Tibial nerve (tissue), 4 donors: ENCODE data around the gene SRBD1. TPM values are rescaled to one million over a fixed set of nuclear protein-coding genes. Genes with fewer than 3 reads are reported as not detected.

Source experiments
- DNase-seq, 2 donors: peaks; one replicate each; pipeline ENCODE4 v3.0.0-alpha.2; 2019; ENCODE audit warnings: low spot score in 2 of 2
- H3K27ac ChIP-seq, 4 donors: fragments of 200-600 bp; sonication (generic) in 3 of 4; one replicate each; pipeline ENCODE4 v1.5.1; 2017 to 2019; ENCODE audit warnings: mild to moderate bottlenecking in 1 of 4
- H3K27me3 ChIP-seq, 2 donors: fragments of 200-600 bp; sonication (generic) in 1 of 2; one replicate each; pipeline versions ENCODE4 v1.5.1 to v1.6.0; 2017 to 2019
- H3K36me3 ChIP-seq, 3 donors: fragments of 200-600 bp; sonication (generic); one replicate each; pipeline ENCODE4 v1.5.1; 2018 to 2019
- H3K4me1 ChIP-seq, 4 donors: fragments of 200-600 bp; sonication (generic) in 3 of 4; one replicate each; pipeline ENCODE4 v1.5.1; 2017 to 2019
- H3K4me3 ChIP-seq, 4 donors: fragments of 200-600 bp; sonication (generic) in 3 of 4; one replicate each; pipeline ENCODE4 v1.5.1; 2017 to 2019; ENCODE audit warnings: mild to moderate bottlenecking in 1 of 4, moderate library complexity in 1 of 4
- H3K9me3 ChIP-seq, 4 donors: fragments of 200-600 bp; sonication (generic) in 3 of 4; one replicate each; pipeline ENCODE4 v1.5.1; 2017 to 2019
- EP300 ChIP-seq, 2 donors: sonication (generic); formaldehyde crosslinking; IDR thresholded peaks; one replicate each; pipeline ENCODE4 v1.6.1; 2017; ENCODE audit warnings: antibody characterized with exemption in 2 of 2, mild to moderate bottlenecking in 1 of 2
- POLR2A ChIP-seq, 2 donors: fragments of 450-650 bp; IDR thresholded peaks; one replicate each; pipeline ENCODE4 v1.6.1; 2017; ENCODE audit warnings: antibody characterized with exemption in 2 of 2, mild to moderate bottlenecking in 2 of 2, moderate library complexity in 2 of 2
- WGBS, 2 donors: methylation state at CpG; one replicate each; pipeline ENCODE4 v1.1.5; 2018; 5-methylcytosine and 5-hydroxymethylcytosine counted together
- total RNA-seq, 4 donors: library from RNA; depleted of rRNA; stranded (reverse); fragments of >200 nt; gene quantifications; one replicate each; pipeline ENCODE4 v1.1.0, GENCODE V29; 2016
- TF ChIP-seq, protein P1 (sequence below), 5 experiments: fragments of 200-600 bp in 3 of 5; fragments of 450-650 bp in 2 of 5; sonication (generic) in 3 of 5; IDR thresholded peaks; one replicate each; pipeline ENCODE4 v1.5.1; 2016 to 2019; ENCODE audit warnings: antibody characterized with exemption in 5 of 5, mild to moderate bottlenecking in 3 of 5, moderate library complexity in 2 of 5

Gene SRBD1
- total RNA-seq, 4 donors from 2014 or later: 14.7 to 36.7 (median 20.8) TPM

DNA sequence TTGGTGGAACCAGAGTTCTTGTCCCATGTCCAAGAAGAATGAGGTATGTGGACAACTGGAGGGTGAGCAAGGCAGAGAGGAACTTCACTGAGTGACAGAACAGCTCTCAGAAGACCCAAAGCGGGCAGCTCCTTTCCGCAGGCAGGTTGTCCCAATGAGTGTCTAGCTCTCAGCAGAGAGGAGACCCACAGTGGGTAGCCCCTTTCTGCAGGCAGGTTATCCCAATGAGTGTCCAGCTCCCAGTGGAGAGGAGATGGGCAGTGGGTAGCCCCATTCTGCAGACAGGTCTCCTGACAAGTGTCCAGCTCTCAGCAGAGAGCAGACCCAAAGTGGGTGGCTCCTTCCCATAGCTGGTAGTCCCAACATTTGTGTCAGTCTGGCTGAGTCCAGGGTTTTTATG is 69.6 kb downstream of the SRBD1 start:
- WGBS, 2 donors: 100% methylated on average over 2 of the region's 2 CpGs
- H3K27me3 ChIP-seq: no peaks in the 10 kb centered on the region
- no peak overlapping the region for H3K4me3 ChIP-seq
- DNase-seq: no peak
- H3K27ac ChIP-seq: no peak overlapping the region
- peaks cover 4 to 86% (median 15%) of the 10 kb centered on the region in 3 donors for H3K36me3 ChIP-seq
- TF ChIP-seq EP300 (IDR thresholded peaks at IDR 0.05) (no peak), POLR2A (IDR thresholded peaks at IDR 0.05) (no peak)
- TF ChIP-seq, protein P1, sequence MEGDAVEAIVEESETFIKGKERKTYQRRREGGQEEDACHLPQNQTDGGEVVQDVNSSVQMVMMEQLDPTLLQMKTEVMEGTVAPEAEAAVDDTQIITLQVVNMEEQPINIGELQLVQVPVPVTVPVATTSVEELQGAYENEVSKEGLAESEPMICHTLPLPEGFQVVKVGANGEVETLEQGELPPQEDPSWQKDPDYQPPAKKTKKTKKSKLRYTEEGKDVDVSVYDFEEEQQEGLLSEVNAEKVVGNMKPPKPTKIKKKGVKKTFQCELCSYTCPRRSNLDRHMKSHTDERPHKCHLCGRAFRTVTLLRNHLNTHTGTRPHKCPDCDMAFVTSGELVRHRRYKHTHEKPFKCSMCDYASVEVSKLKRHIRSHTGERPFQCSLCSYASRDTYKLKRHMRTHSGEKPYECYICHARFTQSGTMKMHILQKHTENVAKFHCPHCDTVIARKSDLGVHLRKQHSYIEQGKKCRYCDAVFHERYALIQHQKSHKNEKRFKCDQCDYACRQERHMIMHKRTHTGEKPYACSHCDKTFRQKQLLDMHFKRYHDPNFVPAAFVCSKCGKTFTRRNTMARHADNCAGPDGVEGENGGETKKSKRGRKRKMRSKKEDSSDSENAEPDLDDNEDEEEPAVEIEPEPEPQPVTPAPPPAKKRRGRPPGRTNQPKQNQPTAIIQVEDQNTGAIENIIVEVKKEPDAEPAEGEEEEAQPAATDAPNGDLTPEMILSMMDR (IDR thresholded peaks at IDR 0.05): no peak
- peaks cover 0 to 13% (median 0%) of the 10 kb centered on the region in 4 donors for H3K9me3 ChIP-seq
- no peaks in the 10 kb centered on the region for H3K4me1 ChIP-seq

DNA sequence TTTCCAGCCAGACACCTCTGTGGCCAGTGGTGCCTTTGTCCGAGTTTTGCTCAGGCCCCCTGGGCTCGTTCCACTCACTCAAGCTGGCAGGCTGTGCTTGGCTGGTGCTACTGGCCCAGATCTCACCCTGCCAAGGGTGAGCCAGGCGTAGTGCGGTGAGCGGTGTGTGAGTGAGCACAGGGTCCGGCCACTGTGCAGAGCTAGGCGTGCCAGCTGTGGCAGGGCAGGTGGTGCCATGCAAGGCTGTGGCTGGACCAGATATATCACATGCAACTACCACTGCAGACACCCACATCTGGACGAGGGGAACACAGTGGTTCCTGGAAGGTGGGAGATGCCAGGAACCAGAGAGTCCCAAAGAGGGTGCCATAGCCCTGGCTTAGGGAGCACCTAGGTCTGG is 70.1 kb downstream of the SRBD1 start:
- WGBS, 2 donors: 97 to 99% methylated on average over 7 to 8 of the region's 8 CpGs
- Histone ChIP-seq H3K27ac (no peak overlapping the region), H3K27me3 (no peaks in the 10 kb centered on the region), H3K9me3 (peaks cover 0 to 13% (median 0%) of the 10 kb centered on the region in 4 donors), H3K36me3 (peaks cover 4 to 82% (median 15%) of the 10 kb centered on the region in 3 donors), H3K4me1 (no peaks in the 10 kb centered on the region), H3K4me3 (no peak overlapping the region)
- TF ChIP-seq POLR2A (IDR thresholded peaks at IDR 0.05): no peak
- TF ChIP-seq, protein P1 (IDR thresholded peaks at IDR 0.05): no peak
- no peak for TF ChIP-seq EP300 (IDR thresholded peaks at IDR 0.05)
- DNase-seq: no peak

DNA sequence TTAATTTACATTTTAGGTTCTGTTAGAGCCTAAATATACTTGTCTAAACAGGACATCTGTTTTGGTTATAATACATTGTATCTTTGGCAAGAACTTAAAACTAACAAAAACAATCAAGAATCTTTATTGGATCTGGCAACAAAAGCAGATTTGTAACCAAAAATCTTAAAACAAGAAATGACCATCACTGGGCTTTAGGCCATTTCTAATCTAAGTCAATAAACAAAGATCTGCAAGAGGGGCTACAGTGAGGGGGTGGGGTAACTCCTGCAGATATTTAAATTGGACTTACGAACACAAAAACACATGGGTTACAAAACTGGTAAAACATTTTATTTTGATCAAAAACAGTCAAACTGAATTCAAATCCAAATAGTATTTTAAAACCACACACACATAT is 77.3 kb downstream of the SRBD1 start:
- no peak overlapping the region for H3K4me3 ChIP-seq
- no peak overlapping the region for H3K27ac ChIP-seq
- peaks cover 0 to 21% (median 0%) of the 10 kb centered on the region in 3 donors for H3K36me3 ChIP-seq
- H3K9me3 ChIP-seq: no peaks in the 10 kb centered on the region
- whole genome bisulfite sequencing, 2 donors: 71 to 73% methylated on average over 1 of the region's 1 CpG
- TF ChIP-seq POLR2A (IDR thresholded peaks at IDR 0.05) (no peak), EP300 (IDR thresholded peaks at IDR 0.05) (no peak)
- TF ChIP-seq, protein P1 (IDR thresholded peaks at IDR 0.05): no peak
- DNase-seq: no peak
- no peaks in the 10 kb centered on the region for H3K4me1 ChIP-seq
- H3K27me3 ChIP-seq: no peaks in the 10 kb centered on the region

DNA sequence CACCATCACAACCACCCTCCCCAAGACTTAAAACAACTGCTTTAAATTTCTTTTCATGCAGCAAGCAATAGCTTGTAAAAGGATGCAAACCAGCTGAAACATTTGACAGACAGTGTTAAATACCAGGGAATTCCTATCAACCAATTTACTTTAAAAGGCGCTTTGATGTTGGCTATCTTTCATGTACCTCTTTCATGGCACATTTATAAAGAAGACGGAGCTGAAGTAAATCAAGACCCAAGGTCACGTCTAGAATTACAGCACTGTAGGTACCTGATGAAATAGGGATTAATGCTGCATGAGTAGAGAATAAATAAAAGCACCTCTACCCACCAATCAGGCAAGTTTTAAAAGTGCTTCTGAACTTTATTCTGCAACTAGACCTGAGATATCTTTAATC is 78.9 kb downstream of the SRBD1 start:
- Histone ChIP-seq H3K27me3 (no peaks in the 10 kb centered on the region), H3K4me3 (no peak overlapping the region)
- TF ChIP-seq POLR2A (IDR thresholded peaks at IDR 0.05) (no peak), EP300 (IDR thresholded peaks at IDR 0.05) (no peak)
- TF ChIP-seq, protein P1 (IDR thresholded peaks at IDR 0.05): no peak

DNA sequence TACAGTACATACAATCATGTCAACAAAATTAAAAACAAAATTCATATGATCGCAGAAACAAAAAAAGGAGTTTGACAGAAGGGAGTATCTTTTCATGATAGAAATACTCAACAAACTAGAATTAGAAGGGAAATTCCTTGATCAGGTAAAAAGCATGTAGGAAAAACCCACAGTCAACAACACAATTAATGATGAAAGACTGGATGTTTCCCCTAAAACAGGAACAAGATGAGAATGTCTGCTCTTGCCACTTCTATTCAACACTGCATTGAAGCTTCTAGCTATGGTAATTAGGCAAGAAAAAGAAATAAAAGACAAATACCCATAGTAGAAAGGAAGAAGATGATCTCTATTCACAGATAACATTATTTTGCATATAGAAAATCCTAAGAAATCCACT is 87.1 kb downstream of the SRBD1 start:
- Histone ChIP-seq H3K9me3 (no peaks in the 10 kb centered on the region), H3K4me3 (no peak overlapping the region), H3K27ac (no peak overlapping the region), H3K4me1 (no peaks in the 10 kb centered on the region), H3K36me3 (peaks cover 0 to 26% (median 0%) of the 10 kb centered on the region in 3 donors), H3K27me3 (no peaks in the 10 kb centered on the region)
- WGBS, 2 donors: 94 to 95% methylated on average over 1 of the region's 1 CpG
- no peak for DNase-seq
- TF ChIP-seq, protein P1 (IDR thresholded peaks at IDR 0.05): no peak
- no peak for TF ChIP-seq POLR2A (IDR thresholded peaks at IDR 0.05)
- TF ChIP-seq EP300 (IDR thresholded peaks at IDR 0.05): no peak

More for the DNA sequence above, 78.9 kb downstream of the SRBD1 start:
- Histone ChIP-seq H3K27ac (no peak overlapping the region), H3K4me1 (no peaks in the 10 kb centered on the region), H3K36me3 (peaks cover 0 to 13% (median 0%) of the 10 kb centered on the region in 3 donors), H3K9me3 (no peaks in the 10 kb centered on the region)
- no peak for DNase-seq
- WGBS, 2 donors: 95 to 98% methylated on average over 3 of the region's 3 CpGs
